ENCODE results near the gene TRAPPC3.

GRCh38 chr1:36128905-36129206 lies 20.4 kb downstream of the TRAPPC3 start:
- TF ChIP-seq CTCF (IDR thresholded peaks at IDR 0.05 in 8 of 11, conservative IDR thresholded peaks at IDR 0.05 in 3 of 11) (no peak), POLR2A (IDR thresholded peaks at IDR 0.05) (no peak)
